ENCODE results near the gene SATB2.

The SATB2 gene

DNA sequence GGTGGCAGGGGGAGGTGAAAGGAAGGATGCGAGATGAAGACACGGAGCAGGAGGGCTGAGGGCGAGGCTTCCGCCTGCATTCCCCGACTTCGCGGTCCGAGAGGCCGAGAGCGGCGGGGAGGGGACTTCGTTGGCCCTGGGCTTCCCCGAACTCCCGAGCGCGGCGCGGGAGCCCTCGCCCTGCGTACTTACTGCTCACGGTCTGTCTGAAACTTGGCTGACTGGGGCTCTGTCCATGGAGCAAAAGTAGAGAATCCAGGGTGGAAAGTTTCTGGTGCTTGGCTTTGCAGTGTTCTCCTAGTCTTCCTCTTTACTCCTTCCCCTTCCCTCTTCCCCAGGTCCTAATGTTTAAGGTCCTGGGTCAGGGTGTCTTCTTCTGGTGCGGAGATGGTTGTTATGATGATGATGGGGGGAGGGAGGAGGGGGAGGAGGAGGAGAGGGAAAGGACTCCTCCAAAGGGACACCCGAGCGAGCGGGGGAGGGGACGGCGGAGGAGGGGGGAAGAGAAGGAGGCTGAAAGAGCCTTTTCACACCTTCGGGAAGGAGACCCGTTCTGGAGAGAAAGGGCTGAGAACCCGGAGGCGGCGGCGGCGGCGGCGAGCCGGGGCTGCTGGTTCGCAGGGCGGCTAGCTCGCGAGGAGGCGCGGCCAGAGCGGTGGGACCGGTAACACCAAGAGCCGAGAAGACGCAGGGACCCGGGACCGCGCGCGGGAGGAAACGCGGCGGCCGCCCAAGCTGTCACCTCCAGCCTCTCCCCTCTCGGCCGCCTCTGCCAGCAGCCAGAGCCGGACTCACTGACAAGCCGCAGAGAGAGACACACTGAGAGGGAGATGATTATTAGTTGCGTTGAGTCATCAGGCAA lies at the start of gene SATB2:
Gene SATB2 (minus strand): TSS at position 793 of the 862 bp plus-strand sequence. CDS start 1,902 bp downstream, outside the sequence.
- no peak for DNase-seq (ENCODE audit: low read depth in 3 of 3)

DNA sequence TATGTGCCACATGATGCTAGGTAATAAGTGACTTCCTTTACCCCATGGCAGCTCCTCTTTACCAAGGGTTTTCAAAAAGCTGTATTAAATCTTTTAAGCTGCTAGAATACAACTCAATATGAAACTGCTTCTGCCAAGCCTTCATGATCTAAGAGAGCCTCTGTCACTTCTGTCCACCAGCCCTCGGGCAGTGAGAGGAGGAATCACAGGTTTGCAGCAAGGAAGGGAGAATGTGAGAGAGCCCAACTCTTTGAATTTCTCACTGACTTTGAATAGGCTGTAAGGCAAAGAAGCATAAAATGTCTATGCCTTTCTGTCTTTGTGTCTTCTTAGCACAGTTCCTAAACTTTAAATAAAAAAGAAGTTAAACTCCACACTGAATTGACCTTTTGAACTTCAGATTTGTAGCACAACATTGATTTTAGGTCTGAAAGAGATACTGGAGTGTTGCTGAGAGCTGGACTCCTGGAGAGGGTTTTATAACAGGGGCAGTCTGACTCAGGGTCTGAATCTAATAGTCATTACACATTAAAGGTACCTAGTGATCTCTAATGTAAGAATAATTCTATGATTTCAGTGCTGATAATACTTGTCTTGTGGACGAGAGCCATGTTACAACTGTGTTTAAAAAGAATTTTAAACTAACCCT lies 48.1 kb upstream of the SATB2 start:
- no peak for DNase-seq (ENCODE audit: low read depth in 3 of 3)

DNA sequence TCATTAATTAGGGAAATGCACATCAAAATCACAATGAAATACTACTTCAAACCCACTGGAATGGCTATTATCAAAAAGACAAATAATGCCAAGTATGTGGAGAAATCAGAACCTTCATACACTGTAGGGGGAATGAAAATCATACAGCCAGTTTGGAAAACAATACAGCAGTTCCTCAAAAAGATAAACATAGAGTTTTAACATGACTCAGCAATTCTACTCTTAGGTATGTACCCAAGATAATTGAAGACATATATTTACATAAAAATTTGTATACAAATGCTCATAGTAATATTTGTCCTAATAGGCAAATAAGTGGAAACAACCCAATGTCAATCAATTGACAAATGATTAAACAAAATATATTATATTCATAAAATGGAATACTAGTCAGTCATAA lies 45.4 kb upstream of the SATB2 start:
- DNase-seq (ENCODE audit: low read depth in 3 of 3) = no peak

DNA sequence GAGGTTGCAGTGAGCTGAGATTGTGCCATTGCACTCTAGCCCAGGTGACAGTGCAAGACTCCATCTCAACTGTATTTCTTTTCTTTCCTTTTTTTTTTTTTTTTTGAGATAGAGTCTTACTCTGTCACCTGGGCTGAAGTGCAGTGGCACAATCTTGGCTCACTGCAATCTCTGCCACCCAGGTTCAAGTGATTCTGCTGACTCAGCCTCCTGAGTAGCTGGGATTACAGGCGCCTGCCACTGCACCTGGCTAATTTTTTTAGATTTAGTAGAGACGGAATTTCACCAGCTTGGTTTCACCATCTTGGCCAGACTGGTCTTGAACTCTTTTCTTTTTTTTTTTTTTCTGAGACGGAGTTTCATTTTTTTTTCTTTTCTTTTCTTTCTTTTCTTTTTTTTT lies 41.3 kb upstream of the SATB2 start:
- no peak for DNase-seq (ENCODE audit: low read depth in 3 of 3)

DNA sequence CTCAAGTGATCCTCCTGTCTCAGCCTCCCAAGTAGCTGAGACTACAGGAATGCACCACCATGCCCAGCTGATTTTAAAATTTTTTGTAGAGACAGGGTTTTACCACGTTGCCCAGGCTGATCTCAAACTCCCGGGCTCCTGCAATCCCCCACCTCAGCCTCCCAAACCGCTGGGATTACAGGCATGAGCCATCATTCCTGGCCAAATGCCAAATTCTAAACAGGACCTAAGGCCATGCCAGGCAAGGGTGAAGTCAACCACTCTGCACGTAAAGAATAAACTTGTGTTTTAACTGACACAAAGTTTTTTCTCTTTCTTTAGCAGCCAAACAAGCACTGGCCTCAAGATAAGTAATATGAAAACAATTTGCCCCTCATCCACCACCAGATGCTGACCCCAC lies 37.4 kb upstream of the SATB2 start:
- DNase-seq (ENCODE audit: low read depth in 3 of 3) = no peak

DNA sequence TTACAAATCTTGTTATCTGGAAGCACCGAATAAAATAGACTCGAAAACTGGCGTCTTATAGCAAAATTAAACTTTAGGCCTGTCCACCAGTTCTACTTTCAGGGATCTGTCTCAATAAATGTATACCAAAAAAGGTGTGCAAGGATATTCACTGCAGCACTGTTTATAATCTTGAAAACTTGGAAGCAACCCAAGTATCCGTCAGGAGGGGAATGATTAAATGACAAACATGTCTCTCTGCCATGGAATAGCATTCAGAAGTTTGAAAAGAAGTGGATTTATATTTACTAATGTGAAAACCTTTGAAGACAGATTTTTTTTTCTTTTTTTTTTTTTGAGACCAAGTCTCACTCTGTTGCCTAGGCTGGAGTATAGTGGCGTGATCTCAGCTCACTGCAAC lies 32.3 kb upstream of the SATB2 start:
- no peak for DNase-seq (ENCODE audit: low read depth in 3 of 3)

DNA sequence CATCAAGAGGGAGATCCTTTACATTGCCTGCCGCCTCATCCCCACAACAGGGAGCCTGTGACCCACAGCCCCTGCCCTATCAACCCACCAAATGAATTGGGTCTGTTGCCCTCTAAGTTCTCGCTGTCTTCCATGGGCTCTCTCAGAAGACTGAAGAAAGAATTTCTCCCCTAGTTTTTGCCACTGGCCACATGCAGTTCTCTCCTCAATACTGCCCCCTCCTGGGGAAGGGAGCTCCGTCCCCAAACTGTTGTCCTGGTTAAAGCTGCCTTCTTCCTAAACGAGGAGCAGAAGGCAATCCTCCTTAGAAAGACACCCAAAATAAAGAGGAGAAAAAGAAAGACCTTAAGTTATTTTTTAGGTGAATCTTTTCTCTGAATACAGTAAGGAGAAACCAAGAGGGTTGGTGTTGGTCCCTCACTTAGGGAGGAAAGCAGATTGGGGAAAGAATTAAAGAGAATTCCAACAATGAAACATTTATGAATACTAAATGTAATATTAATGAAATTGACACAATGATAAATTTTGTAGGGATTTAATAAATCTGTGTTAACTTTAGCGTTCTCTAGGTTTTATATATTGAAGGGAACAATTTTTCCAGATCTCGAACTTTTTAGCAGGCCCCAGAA lies 31.1 kb upstream of the SATB2 start:
- peak; percentile 11 to 36 (median 27) for DNase-seq (ENCODE audit: low read depth in 3 of 3)

DNA sequence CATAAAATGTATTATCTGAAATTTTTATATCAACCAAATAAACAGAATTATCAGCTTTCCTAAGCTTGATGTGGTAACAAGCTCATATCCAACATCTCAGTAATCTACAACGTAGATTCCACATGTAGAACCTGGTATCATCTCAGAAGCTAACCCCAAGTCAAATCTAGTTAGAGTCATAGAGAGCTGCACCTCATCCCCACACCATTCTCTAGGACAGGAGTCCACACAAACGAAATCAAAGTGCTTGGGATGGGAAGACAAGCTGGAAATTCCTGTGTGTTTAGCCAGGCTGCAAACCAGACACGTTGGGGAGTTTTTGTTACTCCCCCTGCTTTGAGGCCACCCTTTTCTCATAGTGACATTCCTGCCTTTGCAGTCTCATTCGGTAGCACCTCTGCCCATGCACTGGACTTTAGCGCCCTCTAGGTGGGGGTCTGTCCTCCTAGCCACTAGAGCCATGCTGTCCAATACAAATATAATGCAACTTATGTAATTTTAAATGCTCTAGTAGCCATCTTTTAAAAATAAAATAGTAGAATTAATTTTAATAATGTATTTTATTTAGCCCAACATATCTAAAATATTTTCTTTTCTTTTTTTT lies 28.1 kb upstream of the SATB2 start:
- DNase-seq (ENCODE audit: low read depth in 3 of 3) = no peak

DNA sequence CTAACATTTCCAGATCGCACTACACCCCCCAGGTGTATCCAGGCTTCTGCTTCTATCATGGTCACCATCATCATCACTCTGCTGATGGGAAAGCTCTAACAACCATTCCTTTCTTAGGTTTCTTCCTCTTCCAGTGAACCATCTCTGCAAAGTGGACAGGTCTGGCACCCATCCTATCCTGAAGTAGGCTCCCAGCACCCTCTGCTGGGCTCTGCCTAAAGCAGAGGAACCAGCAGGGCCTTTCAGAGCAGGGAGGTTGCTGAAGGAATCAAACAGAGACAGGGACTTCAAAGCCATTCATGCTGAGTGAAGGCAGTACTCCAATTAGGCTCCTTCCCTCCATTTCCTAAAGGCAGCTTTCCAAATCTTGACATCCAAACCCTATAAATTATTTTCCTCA lies 27.2 kb upstream of the SATB2 start:
- no peak for DNase-seq (ENCODE audit: low read depth in 3 of 3)

DNA sequence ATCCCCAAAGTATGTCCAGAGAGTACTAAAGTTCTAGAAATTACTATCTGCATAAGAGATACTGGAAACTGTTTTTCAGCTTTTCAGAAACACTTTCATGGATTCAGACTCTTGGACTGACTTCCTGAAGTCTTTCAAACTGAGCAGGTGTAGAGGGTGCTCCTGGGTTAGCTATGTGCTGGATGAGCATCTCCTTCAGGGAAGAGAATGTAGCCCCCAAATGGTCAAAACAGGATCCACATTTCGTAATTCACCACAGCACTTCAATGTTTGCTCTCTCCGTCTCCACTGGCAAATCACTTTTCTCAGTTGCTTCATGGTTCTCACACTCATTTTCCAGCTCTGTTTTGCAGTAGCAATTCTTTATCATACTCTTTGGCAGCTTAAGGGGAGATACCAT lies 23.2 kb upstream of the SATB2 start:
- DNase-seq (ENCODE audit: low read depth in 3 of 3) = no peak

DNA sequence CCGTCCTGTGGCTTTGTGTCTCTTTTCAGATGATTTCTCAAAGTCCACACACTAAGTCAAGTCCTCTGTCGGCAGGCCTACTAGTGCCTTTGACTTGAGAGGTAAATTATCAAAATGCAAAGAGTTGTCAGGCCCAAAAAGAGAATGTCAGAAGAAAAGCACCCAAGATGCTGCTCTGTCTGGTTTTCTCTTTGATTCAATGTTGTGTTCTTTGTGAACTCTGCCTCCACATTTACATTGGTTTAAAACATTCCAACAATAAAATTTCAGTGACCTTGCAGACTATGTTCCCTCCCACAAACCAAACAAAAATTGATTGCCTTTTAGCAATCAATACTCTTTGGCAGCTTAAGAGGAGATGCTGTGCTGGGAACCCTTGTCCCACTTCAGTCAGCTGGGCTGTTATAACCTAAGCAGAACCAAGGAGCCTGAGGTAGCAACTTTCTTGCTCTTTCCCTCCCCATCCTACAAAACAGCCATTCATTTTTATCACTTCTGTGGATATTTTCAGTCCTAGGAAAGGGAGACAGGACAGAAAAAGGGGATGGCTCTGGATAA lies 19.6 kb upstream of the SATB2 start:
- no peak for DNase-seq (ENCODE audit: low read depth in 3 of 3)

DNA sequence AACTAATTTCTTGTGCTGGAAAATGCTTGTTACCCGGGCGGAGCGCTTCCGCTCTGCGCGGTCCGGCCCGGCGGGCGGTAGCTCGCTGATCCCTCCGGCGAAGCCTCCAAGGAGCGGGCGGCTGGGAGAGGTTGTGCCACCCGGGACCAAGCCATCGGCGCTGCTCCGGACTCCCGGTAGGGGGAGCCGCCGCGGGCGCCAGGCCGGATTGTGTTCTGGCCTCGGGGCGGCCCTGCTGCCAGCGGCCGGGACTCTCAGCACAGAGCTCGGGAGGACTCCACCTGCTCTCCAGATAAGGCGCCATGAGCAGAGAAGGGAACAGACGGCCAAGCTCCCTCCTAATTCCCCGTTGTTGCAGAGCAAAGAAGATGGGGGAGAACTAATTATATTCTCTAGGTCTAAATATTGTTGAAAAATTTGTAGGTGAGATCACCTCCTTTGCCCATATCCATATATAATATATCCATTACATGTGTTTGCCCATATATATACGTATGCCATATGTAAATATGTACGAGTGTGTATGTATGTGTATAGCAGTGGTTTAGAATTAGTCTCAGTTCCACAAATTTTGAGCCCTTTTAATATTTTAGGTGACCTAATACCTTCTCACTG lies 13.8 kb upstream of the SATB2 start:
- DNase-seq (ENCODE audit: low read depth in 3 of 3) = no peak

DNA sequence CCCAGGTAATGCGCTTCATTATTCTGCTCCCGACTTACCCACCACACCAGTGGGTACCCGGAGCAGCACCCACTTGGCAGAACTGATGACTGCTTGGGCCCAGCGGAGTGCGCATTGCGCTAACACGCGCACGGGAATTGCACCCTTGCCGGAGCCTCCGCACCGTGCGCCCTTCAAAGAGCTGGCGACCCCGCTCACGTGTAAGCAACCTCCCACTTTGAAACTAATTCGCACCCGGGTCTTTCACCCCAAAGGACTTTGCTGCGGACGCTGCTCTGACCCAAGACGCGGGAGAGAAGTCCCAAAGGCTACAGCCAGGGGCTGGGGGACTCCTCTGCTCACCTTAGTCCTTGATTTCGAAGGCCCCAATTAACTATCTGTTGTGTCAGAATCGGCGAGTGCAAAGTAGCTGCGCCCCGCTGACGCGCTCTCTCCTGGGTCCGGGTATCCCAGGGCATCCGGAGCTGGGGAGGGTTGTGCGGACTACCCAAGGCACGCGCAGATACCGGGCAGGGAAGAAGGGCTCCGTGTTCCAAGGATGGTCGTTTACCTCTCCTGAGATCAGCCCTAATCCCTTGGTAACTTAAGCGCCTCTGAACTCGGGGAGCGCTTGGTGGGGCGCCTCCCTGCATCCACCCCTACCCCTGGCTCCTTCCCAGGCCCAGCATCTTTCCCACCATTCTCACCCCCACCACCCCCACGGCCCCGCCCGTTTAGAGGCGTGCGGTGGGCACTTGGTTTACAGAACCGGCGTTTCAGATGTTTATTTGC lies 13.1 kb upstream of the SATB2 start:
- DNase-seq (ENCODE audit: low read depth in 3 of 3) = no peak

DNA sequence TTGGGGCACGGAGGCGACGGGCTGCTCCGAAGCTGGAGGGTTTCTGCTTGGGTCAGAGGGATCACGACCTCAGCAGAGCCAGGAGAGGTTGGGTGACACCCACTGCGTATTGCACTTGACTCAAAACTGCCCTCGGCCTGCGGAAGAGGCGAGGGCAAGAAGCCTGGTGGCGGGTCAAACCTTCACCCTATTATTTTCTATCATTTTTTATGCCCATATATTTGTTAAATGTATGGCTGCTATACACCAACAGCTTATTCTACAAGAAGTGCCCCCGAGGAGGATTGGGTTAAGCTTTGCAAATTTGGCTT lies 12.6 kb upstream of the SATB2 start:
- DNase-seq (ENCODE audit: low read depth in 3 of 3) = no peak

DNA sequence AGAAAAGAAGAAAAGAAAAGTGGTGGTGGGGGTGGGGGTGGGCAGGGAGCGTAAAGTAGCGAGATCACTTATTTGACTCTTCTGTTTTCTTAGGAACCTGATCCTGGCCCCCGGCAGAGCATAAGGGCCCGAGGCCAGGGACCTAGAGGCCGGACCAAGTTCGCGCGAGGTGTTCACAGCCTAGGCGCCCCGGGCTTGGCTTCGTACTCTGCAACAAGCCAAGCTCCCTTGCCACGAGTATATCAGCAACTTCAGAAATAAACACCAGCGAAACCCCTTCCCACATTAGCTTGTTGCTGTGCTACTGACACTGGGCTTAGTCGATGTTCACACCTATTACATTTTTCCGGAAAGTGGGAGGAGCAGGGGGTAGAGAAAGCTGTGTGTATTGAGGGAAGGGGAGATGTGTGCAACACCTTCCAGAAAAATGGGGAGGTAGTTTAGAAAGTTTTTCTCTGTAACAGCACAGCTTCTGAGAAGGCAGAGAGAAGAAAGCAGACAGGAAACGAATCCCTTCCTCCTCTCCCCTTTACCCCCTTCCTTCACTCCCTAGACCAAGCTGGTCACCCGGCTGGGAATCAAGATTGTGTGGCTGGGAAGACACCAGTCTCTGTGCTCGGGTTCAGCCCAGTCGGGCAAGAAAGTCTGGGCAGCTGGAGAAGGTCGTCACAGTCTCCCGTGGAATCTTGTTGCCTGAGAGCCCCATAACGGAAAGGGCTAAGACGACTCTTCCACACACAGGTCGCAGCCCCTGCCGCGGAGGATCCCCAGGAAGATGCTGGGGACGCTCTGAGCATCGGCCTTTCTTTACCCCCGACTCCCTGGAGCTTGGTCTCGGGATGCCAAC lies 12.0 kb upstream of the SATB2 start:
- no peak for DNase-seq (ENCODE audit: low read depth in 3 of 3)

DNA sequence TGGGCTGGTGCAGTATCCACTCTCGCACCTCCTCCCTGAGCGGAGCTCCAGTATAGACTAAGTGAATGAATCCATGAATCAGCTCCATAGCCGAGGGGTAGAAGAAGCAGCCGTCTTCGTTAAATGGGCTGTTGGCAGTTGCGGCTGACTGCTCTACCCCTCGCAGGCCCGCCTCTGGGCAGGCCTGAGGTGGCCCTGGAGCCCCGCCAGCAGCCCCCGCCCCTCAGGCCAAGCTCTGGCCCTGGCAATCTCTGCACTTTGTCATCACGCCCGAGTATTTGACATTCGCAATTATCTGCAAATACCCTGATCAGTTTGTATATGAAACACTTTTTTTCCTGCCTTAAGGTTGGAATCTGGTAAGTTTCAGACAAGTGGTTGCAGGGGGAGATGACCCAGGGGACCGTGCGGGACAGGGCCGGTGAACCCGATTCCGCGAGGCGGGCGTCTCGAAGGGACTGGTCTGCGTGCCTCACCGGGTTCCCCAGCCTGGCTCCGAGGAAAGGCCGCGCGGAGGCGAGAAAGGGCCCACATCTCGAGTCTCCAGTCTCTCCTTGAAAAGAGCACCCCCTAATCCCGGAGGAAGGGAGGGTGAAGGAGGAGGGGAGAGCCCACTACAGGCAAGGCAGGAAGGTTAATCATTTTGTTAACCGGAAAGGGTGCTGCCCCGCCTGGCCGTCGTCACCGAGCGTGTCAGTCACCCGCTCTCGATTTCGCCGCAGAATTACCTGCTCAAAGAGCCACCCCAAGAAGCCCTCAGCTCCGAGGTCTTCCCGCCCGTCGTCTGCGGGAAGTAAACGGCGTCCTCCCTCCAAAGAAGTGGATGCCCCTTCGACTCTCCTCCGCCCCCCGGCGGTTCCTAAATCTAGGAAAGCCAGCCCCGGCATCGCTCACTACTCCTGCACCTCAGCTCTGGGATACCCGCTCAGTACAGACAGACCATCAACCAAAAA lies 11.1 kb upstream of the SATB2 start:
- no peak for DNase-seq (ENCODE audit: low read depth in 3 of 3)

DNA sequence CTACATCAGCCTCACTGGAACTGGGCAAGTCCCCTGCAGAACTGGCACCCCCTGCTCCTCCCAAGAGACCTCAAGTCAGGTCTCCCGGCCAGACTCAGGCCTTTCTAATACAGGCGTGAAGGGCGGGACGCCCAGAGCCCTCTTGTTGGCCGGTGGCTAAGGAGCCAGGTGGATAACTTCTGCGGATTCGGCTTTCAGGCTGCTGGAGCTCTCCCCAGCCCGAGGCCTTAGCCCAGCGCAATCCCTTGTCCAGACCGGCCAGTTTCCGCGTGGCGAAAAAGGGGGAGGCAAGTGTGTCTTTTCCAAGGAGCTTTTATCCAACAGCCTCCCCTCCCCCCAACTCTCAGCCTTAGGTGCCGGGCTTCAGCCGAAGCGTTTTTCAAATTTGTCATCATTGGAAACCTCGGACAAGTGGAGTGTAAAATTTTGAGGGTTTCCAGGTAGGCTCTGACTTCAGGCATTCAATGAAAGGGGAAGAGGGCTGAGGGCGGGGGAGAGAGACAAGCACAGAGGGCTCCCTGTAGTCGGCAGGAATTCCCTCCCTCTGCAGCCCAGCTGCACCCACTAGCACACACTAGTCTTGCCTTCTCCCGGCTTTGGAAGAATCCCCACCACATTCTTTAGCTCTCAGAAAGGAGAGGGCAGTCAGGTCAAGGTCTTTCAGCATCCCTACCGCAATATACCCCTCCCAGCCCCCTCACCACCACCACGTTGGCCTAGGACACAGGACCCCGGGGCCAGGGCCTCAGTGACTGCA lies 9.5 kb upstream of the SATB2 start:
- no peak for DNase-seq (ENCODE audit: low read depth in 3 of 3)

DNA sequence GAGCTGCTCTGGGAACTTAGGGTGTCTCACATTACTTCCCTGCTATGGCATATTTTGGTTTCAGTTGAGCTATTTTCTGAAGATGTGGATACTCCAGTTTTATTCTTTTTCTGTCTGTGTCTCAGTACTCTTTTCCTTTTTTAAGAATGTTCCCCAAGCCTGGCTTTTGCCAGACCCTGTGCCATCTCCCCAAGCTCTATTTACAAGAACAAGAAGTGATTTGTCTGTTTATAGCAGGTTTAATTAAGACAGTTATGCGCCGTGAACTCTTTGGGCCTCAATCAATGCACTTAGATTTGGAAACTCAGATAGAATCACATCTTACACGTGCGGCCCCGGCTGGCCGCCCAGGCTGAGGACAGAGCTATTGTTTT lies 8.9 kb upstream of the SATB2 start:
- no peak for DNase-seq (ENCODE audit: low read depth in 3 of 3)
